ENCODE measurements around the gene SLC8A1.

DNA sequence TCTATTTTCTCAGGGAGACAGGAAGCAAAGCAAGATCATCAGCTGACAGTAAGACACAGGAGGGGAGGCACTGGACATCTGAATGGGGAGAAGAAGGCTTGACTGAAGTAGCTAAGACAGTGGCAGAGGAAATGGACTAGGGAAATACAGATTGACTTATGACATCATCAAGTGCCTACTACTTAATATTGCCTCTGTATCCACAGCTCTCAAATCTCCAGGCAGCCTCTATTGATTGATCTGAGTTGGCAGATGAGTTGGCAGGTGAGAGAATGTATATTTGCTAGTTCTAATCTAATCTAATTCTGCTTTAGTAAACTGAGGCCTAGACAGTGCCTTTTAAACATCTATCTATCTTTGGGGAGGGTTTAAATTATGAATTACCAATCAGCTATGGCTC is 242.1 kb downstream of the SLC8A1 start:
- TF ChIP-seq, protein P1, sequence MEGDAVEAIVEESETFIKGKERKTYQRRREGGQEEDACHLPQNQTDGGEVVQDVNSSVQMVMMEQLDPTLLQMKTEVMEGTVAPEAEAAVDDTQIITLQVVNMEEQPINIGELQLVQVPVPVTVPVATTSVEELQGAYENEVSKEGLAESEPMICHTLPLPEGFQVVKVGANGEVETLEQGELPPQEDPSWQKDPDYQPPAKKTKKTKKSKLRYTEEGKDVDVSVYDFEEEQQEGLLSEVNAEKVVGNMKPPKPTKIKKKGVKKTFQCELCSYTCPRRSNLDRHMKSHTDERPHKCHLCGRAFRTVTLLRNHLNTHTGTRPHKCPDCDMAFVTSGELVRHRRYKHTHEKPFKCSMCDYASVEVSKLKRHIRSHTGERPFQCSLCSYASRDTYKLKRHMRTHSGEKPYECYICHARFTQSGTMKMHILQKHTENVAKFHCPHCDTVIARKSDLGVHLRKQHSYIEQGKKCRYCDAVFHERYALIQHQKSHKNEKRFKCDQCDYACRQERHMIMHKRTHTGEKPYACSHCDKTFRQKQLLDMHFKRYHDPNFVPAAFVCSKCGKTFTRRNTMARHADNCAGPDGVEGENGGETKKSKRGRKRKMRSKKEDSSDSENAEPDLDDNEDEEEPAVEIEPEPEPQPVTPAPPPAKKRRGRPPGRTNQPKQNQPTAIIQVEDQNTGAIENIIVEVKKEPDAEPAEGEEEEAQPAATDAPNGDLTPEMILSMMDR (IDR thresholded peaks at IDR 0.05): no peak
- TF ChIP-seq POLR2A (IDR thresholded peaks at IDR 0.05): no peak
